ENCODE data around the gene ATAD3B. TPM values are rescaled to one million over a fixed set of nuclear protein-coding genes. Genes with fewer than 3 reads are reported as not detected.

ATAD3B gene
- total RNA-seq (2022; extraction: Qiagen RNA extraction; ENCODE audit: low read depth), result 1.6 to 3.6 TPM (median 3.0 TPM) in 5 replicates

GRCh38 chr1:1471389-1472052 is at the start of gene ATAD3B:
TSS of gene ATAD3B (plus strand) at chr1:1471765. CDS start at chr1:1471885, 120 bp downstream.

GRCh38 chr1:1435106-1435903 is 36.3 kb upstream of the ATAD3B start, which contains the start of gene VWA1:
TSS of gene VWA1 (plus strand) at chr1:1435690. CDS start at chr1:1435749, 59 bp downstream.

GRCh38 chr1:1449099-1449739 is 22.3 kb upstream of the ATAD3B start, which contains the start of gene ATAD3C:
TSS of gene ATAD3C (plus strand) at chr1:1449689. CDS start at chr1:1450684, 995 bp downstream.

GRCh38 chr1:1511533-1512285 is 40.1 kb downstream of the ATAD3B start, which contains the start of gene ATAD3A:
TSS of gene ATAD3A (plus strand) at chr1:1512162. CDS start at chr1:1512269, 107 bp downstream.

GRCh38 chr1:1540090-1540817 is 68.7 kb downstream of the ATAD3B start, which contains the start of gene TMEM240:
TSS of gene TMEM240 (minus strand) at chr1:1540624. CDS start at chr1:1540346, 278 bp downstream.

Other genes starting within 250 kb of the ATAD3B start
- 84.0 to 148 TPM (median 137 TPM) in 5 replicates for gene SDF4, start 239.8 kb upstream of the ATAD3B start, total RNA-seq (2022; extraction: Qiagen RNA extraction; ENCODE audit: low read depth)
- 8.9 to 24.1 TPM (median 21.8 TPM) in 5 replicates for gene B3GALT6, start 239.5 kb upstream of the ATAD3B start, total RNA-seq (2022; extraction: Qiagen RNA extraction; ENCODE audit: low read depth)
- gene C1QTNF12, start 225.0 kb upstream of the ATAD3B start, total RNA-seq (2022; extraction: Qiagen RNA extraction; ENCODE audit: low read depth), result 1.2 to 2.6 TPM (median 2.0 TPM) in 4 of 5 replicates, not detected in the other
- gene UBE2J2, start 197.9 kb upstream of the ATAD3B start, total RNA-seq (2022; extraction: Qiagen RNA extraction; ENCODE audit: low read depth), result 38.1 to 48.8 TPM (median 48.1 TPM) in 5 replicates
- 0.88 to 1.5 TPM (median 1.2 TPM) in 5 replicates for gene SCNN1D, start 191.3 kb upstream of the ATAD3B start, total RNA-seq (2022; extraction: Qiagen RNA extraction; ENCODE audit: low read depth)
- gene ACAP3, start 163.8 kb upstream of the ATAD3B start, total RNA-seq (2022; extraction: Qiagen RNA extraction; ENCODE audit: low read depth), result 5.3 to 22.8 TPM (median 18.9 TPM) in 5 replicates
- gene PUSL1, start 163.2 kb upstream of the ATAD3B start, total RNA-seq (2022; extraction: Qiagen RNA extraction; ENCODE audit: low read depth), result 13.1 to 28.9 TPM (median 26.2 TPM) in 5 replicates
- gene INTS11, start 147.1 kb upstream of the ATAD3B start, total RNA-seq (2022; extraction: Qiagen RNA extraction; ENCODE audit: low read depth), result 45.7 to 67.6 TPM (median 59.0 TPM) in 5 replicates
- 11.2 to 23.6 TPM (median 21.2 TPM) in 5 replicates for gene CPTP, start 147.0 kb upstream of the ATAD3B start, total RNA-seq (2022; extraction: Qiagen RNA extraction; ENCODE audit: low read depth)
- gene TAS1R3, start 140.5 kb upstream of the ATAD3B start, total RNA-seq (2022; extraction: Qiagen RNA extraction; ENCODE audit: low read depth), result 0.08 to 0.20 TPM (median 0.12 TPM) in 5 replicates
- gene DVL1, start 122.3 kb upstream of the ATAD3B start, total RNA-seq (2022; extraction: Qiagen RNA extraction; ENCODE audit: low read depth), result 31.3 to 89.3 TPM (median 77.1 TPM) in 5 replicates
- 0.15 to 0.29 TPM in 2 of 5 replicates, not detected in the others for gene MXRA8, start 113.2 kb upstream of the ATAD3B start, total RNA-seq (2022; extraction: Qiagen RNA extraction; ENCODE audit: low read depth)
- gene AURKAIP1, start 96.6 kb upstream of the ATAD3B start, total RNA-seq (2022; extraction: Qiagen RNA extraction; ENCODE audit: low read depth), result 90.7 to 179 TPM (median 167 TPM) in 5 replicates
- 38.3 to 62.7 TPM (median 53.1 TPM) in 5 replicates for gene CCNL2, start 72.4 kb upstream of the ATAD3B start, total RNA-seq (2022; extraction: Qiagen RNA extraction; ENCODE audit: low read depth)
- 122 to 156 TPM (median 133 TPM) in 5 replicates for gene MRPL20, start 64.5 kb upstream of the ATAD3B start, total RNA-seq (2022; extraction: Qiagen RNA extraction; ENCODE audit: low read depth)
- 0.07 to 0.23 TPM in 2 of 5 replicates, not detected in the others for gene ANKRD65, start 50.5 kb upstream of the ATAD3B start, total RNA-seq (2022; extraction: Qiagen RNA extraction; ENCODE audit: low read depth)
- gene VWA1, start 36.1 kb upstream of the ATAD3B start, total RNA-seq (2022; extraction: Qiagen RNA extraction; ENCODE audit: low read depth), result 5.3 to 18.2 TPM (median 15.0 TPM) in 5 replicates
- gene ATAD3C, start 22.1 kb upstream of the ATAD3B start, total RNA-seq (2022; extraction: Qiagen RNA extraction; ENCODE audit: low read depth), result not detected in 5 replicates
- gene ATAD3A, start 40.4 kb downstream of the ATAD3B start, total RNA-seq (2022; extraction: Qiagen RNA extraction; ENCODE audit: low read depth), result 24.3 to 40.3 TPM (median 39.2 TPM) in 5 replicates
- gene TMEM240, start 68.9 kb downstream of the ATAD3B start, total RNA-seq (2022; extraction: Qiagen RNA extraction; ENCODE audit: low read depth), result 0.37 to 0.68 TPM (median 0.48 TPM) in 4 of 5 replicates, not detected in the other
- gene SSU72, start 103.1 kb downstream of the ATAD3B start, total RNA-seq (2022; extraction: Qiagen RNA extraction; ENCODE audit: low read depth), result 95.6 to 113 TPM (median 112 TPM) in 5 replicates
- gene FNDC10, start 128.4 kb downstream of the ATAD3B start, total RNA-seq (2022; extraction: Qiagen RNA extraction; ENCODE audit: low read depth), result 3.9 to 9.9 TPM (median 8.5 TPM) in 5 replicates
- 6.8 to 24.6 TPM (median 19.7 TPM) in 5 replicates for gene MIB2, start 143.7 kb downstream of the ATAD3B start, total RNA-seq (2022; extraction: Qiagen RNA extraction; ENCODE audit: low read depth)
- gene MMP23B, start 160.4 kb downstream of the ATAD3B start, total RNA-seq (2022; extraction: Qiagen RNA extraction; ENCODE audit: low read depth), result 0.39 to 1.5 TPM (median 0.92 TPM) in 4 of 5 replicates, not detected in the other
- 25.1 to 27.9 TPM (median 27.5 TPM) in 5 replicates for gene CDK11B, start 187.2 kb downstream of the ATAD3B start, total RNA-seq (2022; extraction: Qiagen RNA extraction; ENCODE audit: low read depth)
- gene SLC35E2B, start 221.0 kb downstream of the ATAD3B start, total RNA-seq (2022; extraction: Qiagen RNA extraction; ENCODE audit: low read depth), result 9.1 to 14.2 TPM (median 12.3 TPM) in 5 replicates